ENCODE measurements around the gene GADL1.

- TF ChIP-seq, protein P1, sequence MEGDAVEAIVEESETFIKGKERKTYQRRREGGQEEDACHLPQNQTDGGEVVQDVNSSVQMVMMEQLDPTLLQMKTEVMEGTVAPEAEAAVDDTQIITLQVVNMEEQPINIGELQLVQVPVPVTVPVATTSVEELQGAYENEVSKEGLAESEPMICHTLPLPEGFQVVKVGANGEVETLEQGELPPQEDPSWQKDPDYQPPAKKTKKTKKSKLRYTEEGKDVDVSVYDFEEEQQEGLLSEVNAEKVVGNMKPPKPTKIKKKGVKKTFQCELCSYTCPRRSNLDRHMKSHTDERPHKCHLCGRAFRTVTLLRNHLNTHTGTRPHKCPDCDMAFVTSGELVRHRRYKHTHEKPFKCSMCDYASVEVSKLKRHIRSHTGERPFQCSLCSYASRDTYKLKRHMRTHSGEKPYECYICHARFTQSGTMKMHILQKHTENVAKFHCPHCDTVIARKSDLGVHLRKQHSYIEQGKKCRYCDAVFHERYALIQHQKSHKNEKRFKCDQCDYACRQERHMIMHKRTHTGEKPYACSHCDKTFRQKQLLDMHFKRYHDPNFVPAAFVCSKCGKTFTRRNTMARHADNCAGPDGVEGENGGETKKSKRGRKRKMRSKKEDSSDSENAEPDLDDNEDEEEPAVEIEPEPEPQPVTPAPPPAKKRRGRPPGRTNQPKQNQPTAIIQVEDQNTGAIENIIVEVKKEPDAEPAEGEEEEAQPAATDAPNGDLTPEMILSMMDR (IDR thresholded peaks at IDR 0.05; ENCODE audit: insufficient read depth, low read length, poor library complexity, severe bottlenecking), result no peak
- TF ChIP-seq EZH2phosphoT487 (conservative IDR thresholded peaks at IDR 0.05; ENCODE audit: low read length), result no peak
These were observed 143.5 kb downstream of the GADL1 start for GRCh38 chr3:30750967-30751366.
